ENCODE data around the gene DSCAML1.

The DSCAML1 gene

GRCh38 chr11:117796872-117797529 is at the start of gene DSCAML1:
Gene DSCAML1 (minus strand): TSS chr11:117797216. CDS start chr11:117797079, 137 bp downstream.
- DNase-seq, result peak; percentile 35

- DNase-seq, result peak; percentile 30
These were observed 46.9 kb upstream of the DSCAML1 start for GRCh38 chr11:117843666-117844484.

GRCh38 chr11:117842131-117842941 is 45.3 kb upstream of the DSCAML1 start:
- no peak for DNase-seq

- no peak for DNase-seq
These were observed 44.6 kb upstream of the DSCAML1 start for GRCh38 chr11:117841551-117842031.

GRCh38 chr11:117840881-117841550 is 44.0 kb upstream of the DSCAML1 start:
- DNase-seq, result no peak

- DNase-seq, result no peak
These were observed 43.2 kb upstream of the DSCAML1 start for GRCh38 chr11:117839936-117840813.

GRCh38 chr11:117839380-117839881 is 42.4 kb upstream of the DSCAML1 start:
- no peak for DNase-seq

GRCh38 chr11:117838901-117839300 is 41.9 kb upstream of the DSCAML1 start:
- DNase-seq, result no peak

GRCh38 chr11:117837791-117838190 is 40.8 kb upstream of the DSCAML1 start:
- no peak for DNase-seq

- DNase-seq, result no peak
These were observed 40.2 kb upstream of the DSCAML1 start for GRCh38 chr11:117837070-117837776.

- no peak for DNase-seq
These were observed 39.3 kb upstream of the DSCAML1 start for GRCh38 chr11:117836077-117836960.

- DNase-seq, result no peak
These were observed 38.6 kb upstream of the DSCAML1 start for GRCh38 chr11:117835576-117835975.

GRCh38 chr11:117834838-117835443 is 37.9 kb upstream of the DSCAML1 start:
- no peak for DNase-seq

GRCh38 chr11:117834068-117834810 is 37.2 kb upstream of the DSCAML1 start:
- DNase-seq, result no peak

GRCh38 chr11:117833401-117833891 is 36.4 kb upstream of the DSCAML1 start:
- peak; percentile 55 for DNase-seq

- DNase-seq, result no peak
These were observed 35.5 kb upstream of the DSCAML1 start for GRCh38 chr11:117832511-117832910.

- DNase-seq, result no peak
These were observed 34.8 kb upstream of the DSCAML1 start for GRCh38 chr11:117831661-117832415.

Measured in NCI-H2171 treated with DMSO at 0.1 percent for 48 hours (cell line).